ENCODE data around the gene IRX4. TPM values are rescaled to one million over a fixed set of nuclear protein-coding genes. Genes with fewer than 3 reads are reported as not detected.

Gene IRX4
- total and polyA plus RNA-seq, 2 experiments from 2014 or later, result 208 to 308 TPM

- H3K27me3 ChIP-seq, result no peaks in the 10 kb centered on the region
- H3K9me3 ChIP-seq (ENCODE audit: low read depth), result no peaks in the 10 kb centered on the region
- no peaks in the 10 kb centered on the region for H3K36me3 ChIP-seq
- no peak overlapping the region for H3K4me3 ChIP-seq
- H3K4me1 ChIP-seq (ENCODE audit: low read depth), result no peaks in the 10 kb centered on the region
- no peak for DNase-seq (ENCODE audit: low read depth in 1 of 2, low spot score in 1 of 2)
- H3K27ac ChIP-seq, result no peak overlapping the region
- TF ChIP-seq CTCF (IDR thresholded peaks at IDR 0.05; ENCODE audit: low read depth, low read length), result no peak
Observed at GRCh38 chr5:1911773-1912235, 29.1 kb upstream of the IRX4 start.

GRCh38 chr5:1910861-1911772 is 28.4 kb upstream of the IRX4 start:
- H3K9me3 ChIP-seq (ENCODE audit: low read depth), result no peaks in the 10 kb centered on the region

GRCh38 chr5:1910081-1910760 is 27.5 kb upstream of the IRX4 start:
- Histone ChIP-seq H3K4me1 (ENCODE audit: low read depth) (no peaks in the 10 kb centered on the region), H3K4me3 (no peak overlapping the region), H3K27me3 (no peaks in the 10 kb centered on the region), H3K36me3 (no peaks in the 10 kb centered on the region), H3K9me3 (ENCODE audit: low read depth) (no peaks in the 10 kb centered on the region), H3K27ac (no peak overlapping the region)
- TF ChIP-seq CTCF (IDR thresholded peaks at IDR 0.05; ENCODE audit: low read depth, low read length), result no peak
- DNase-seq (ENCODE audit: low read depth in 1 of 2, low spot score in 1 of 2), result no peak

More at GRCh38 chr5:1910861-1911772, 28.4 kb upstream of the IRX4 start:
- TF ChIP-seq CTCF (IDR thresholded peaks at IDR 0.05; ENCODE audit: low read depth, low read length), result no peak
- no peak overlapping the region for H3K4me3 ChIP-seq
- no peak for DNase-seq (ENCODE audit: low read depth in 1 of 2, low spot score in 1 of 2)
- H3K4me1 ChIP-seq (ENCODE audit: low read depth), result no peaks in the 10 kb centered on the region
- H3K27me3 ChIP-seq, result no peaks in the 10 kb centered on the region
- no peaks in the 10 kb centered on the region for H3K36me3 ChIP-seq
- no peak overlapping the region for H3K27ac ChIP-seq

GRCh38 chr5:1909346-1909985 is 26.7 kb upstream of the IRX4 start:
- H3K4me3 ChIP-seq, result no peak overlapping the region
- no peaks in the 10 kb centered on the region for H3K4me1 ChIP-seq (ENCODE audit: low read depth)
- no peak overlapping the region for H3K27ac ChIP-seq
- H3K27me3 ChIP-seq, result no peaks in the 10 kb centered on the region
- no peaks in the 10 kb centered on the region for H3K36me3 ChIP-seq
- TF ChIP-seq CTCF (IDR thresholded peaks at IDR 0.05; ENCODE audit: low read depth, low read length), result no peak
- DNase-seq (ENCODE audit: low read depth in 1 of 2, low spot score in 1 of 2), result no peak
- peaks cover 2% of the 10 kb centered on the region for H3K9me3 ChIP-seq (ENCODE audit: low read depth)

GRCh38 chr5:1908931-1909330 is 26.2 kb upstream of the IRX4 start:
- no peak for TF ChIP-seq CTCF (IDR thresholded peaks at IDR 0.05; ENCODE audit: low read depth, low read length)
- Histone ChIP-seq H3K27ac (no peak overlapping the region), H3K9me3 (ENCODE audit: low read depth) (peaks cover 2% of the 10 kb centered on the region), H3K4me3 (no peak overlapping the region), H3K4me1 (ENCODE audit: low read depth) (no peaks in the 10 kb centered on the region), H3K36me3 (no peaks in the 10 kb centered on the region), H3K27me3 (no peaks in the 10 kb centered on the region)
- no peak for DNase-seq (ENCODE audit: low read depth in 1 of 2, low spot score in 1 of 2)
